GM18502 (cell line): ENCODE results near the gene SERTAD2.

ENCODE experiments used
- ATAC-seq: cut with Tn5 transposase; IDR thresholded peaks from one replicate; pipeline ENCODE4 v1.9.1; 2021; ENCODE audit warnings: mild to moderate bottlenecking; ENCODE audit not compliant: unreplicated experiment, poor library complexity

SERTAD2 gene

GRCh38 chr2:64594226-64594989 lies 59.3 kb downstream of the SERTAD2 start:
- ATAC-seq: no peak

GRCh38 chr2:64593035-64593655 lies 60.6 kb downstream of the SERTAD2 start:
- ATAC-seq: no peak

- no peak for ATAC-seq
These were observed 62.5 kb downstream of the SERTAD2 start for GRCh38 chr2:64591188-64591587.

GRCh38 chr2:64587561-64587960 lies 66.2 kb downstream of the SERTAD2 start:
- ATAC-seq: no peak

- ATAC-seq: no peak
These were observed 66.7 kb downstream of the SERTAD2 start for GRCh38 chr2:64586883-64587481.

GRCh38 chr2:64586054-64586453 lies 67.7 kb downstream of the SERTAD2 start:
- peak; percentile 33 for ATAC-seq

- ATAC-seq: peak; percentile 90
These were observed 70.9 kb downstream of the SERTAD2 start for GRCh38 chr2:64582774-64583340.

GRCh38 chr2:64581777-64582539 lies 71.8 kb downstream of the SERTAD2 start:
- ATAC-seq: peak; percentile 44
